T-helper 9 cell (primary cell): ENCODE data around the gene DCAF6.

Experiments used
- DNase-seq: peaks from one replicate; pipeline ENCODE4 v3.0.0-alpha.2; 2020

DCAF6 gene

GRCh38 chr1:168114845-168115244 is 178.4 kb downstream of the DCAF6 start:
- no peak for DNase-seq

GRCh38 chr1:168116327-168116799 is 179.9 kb downstream of the DCAF6 start:
- DNase-seq = no peak

GRCh38 chr1:168119750-168120149 is 183.3 kb downstream of the DCAF6 start:
- no peak for DNase-seq

- no peak for DNase-seq
These were observed 185.0 kb downstream of the DCAF6 start for GRCh38 chr1:168121401-168122011.

- DNase-seq = no peak
These were observed 188.6 kb downstream of the DCAF6 start for GRCh38 chr1:168125051-168125450.
